HG03457 (cell line): Measurements from ENCODE around the gene COMMD8.
"Not testable (repeated sequence)": the region's sequence is repeated elsewhere in the genome, so short reads cannot be mapped to it uniquely, and the experiment has no call there.

ENCODE experiments used
- ATAC-seq: cut with Tn5 transposase; IDR thresholded peaks from one replicate; pipeline ENCODE4 v1.9.1; 2021; ENCODE audit warnings: moderate number of reproducible peaks; ENCODE audit not compliant: unreplicated experiment

The COMMD8 gene

GRCh38 chr4:47463235-47463956 lies at the start of gene COMMD8:
Gene COMMD8 (minus strand): TSS chr4:47463702. CDS start chr4:47463651, 51 bp downstream.
- peak; percentile 84 for ATAC-seq

- peak; percentile 93 for ATAC-seq
These were observed 47.1 kb upstream of the COMMD8 start for GRCh38 chr4:47510506-47511143.

- ATAC-seq: no peak
These were observed 42.2 kb upstream of the COMMD8 start for GRCh38 chr4:47505666-47506065.

- ATAC-seq: no peak
These were observed 41.6 kb upstream of the COMMD8 start for GRCh38 chr4:47505147-47505546.

- no peak for ATAC-seq
These were observed 37.3 kb upstream of the COMMD8 start for GRCh38 chr4:47500776-47501175.

- ATAC-seq: no peak
These were observed 36.2 kb upstream of the COMMD8 start for GRCh38 chr4:47499700-47500099.

- ATAC-seq: no peak
These were observed 35.4 kb upstream of the COMMD8 start for GRCh38 chr4:47498899-47499298.

- no peak for ATAC-seq
These were observed 30.6 kb upstream of the COMMD8 start for GRCh38 chr4:47494124-47494430.

- peak; percentile 50 for ATAC-seq
These were observed 30.0 kb upstream of the COMMD8 start for GRCh38 chr4:47493238-47494123.

- no peak for ATAC-seq
These were observed 27.0 kb upstream of the COMMD8 start for GRCh38 chr4:47490550-47490949.

- no peak for ATAC-seq
These were observed 25.2 kb upstream of the COMMD8 start for GRCh38 chr4:47488706-47489105.

- not testable (repeated sequence) for ATAC-seq
These were observed 23.2 kb upstream of the COMMD8 start for GRCh38 chr4:47486727-47487126.

GRCh38 chr4:47486231-47486673 lies 22.8 kb upstream of the COMMD8 start:
- no peak for ATAC-seq

- no peak for ATAC-seq
These were observed 22.3 kb upstream of the COMMD8 start for GRCh38 chr4:47485768-47486167.

- ATAC-seq: peak; percentile 94
These were observed 21.7 kb upstream of the COMMD8 start, which contains the start of gene ATP10D for GRCh38 chr4:47485047-47485692. Gene ATP10D (plus strand): TSS chr4:47485275. CDS start chr4:47512541, 27,266 bp downstream.

GRCh38 chr4:47484168-47484567 lies 20.7 kb upstream of the COMMD8 start:
- no peak for ATAC-seq

GRCh38 chr4:47483745-47484144 lies 20.2 kb upstream of the COMMD8 start:
- ATAC-seq: no peak

GRCh38 chr4:47482326-47482725 lies 18.8 kb upstream of the COMMD8 start:
- ATAC-seq: no peak

- no peak for ATAC-seq
These were observed 15.3 kb upstream of the COMMD8 start for GRCh38 chr4:47478804-47479203.

- ATAC-seq: no peak
These were observed 11.9 kb upstream of the COMMD8 start for GRCh38 chr4:47475411-47475810.

GRCh38 chr4:47474799-47475198 lies 11.3 kb upstream of the COMMD8 start:
- ATAC-seq: no peak
